Activated CD8-positive, alpha-beta memory T cell treated with anti-CD3 and anti-CD28 coated beads for 24 hours (primary cell): ENCODE measurements around the gene SLC12A4.
A peak's percentile ranks its signal among the peaks of the same experiment; 100 is the strongest.

ENCODE experiments used
- DNase-seq: peaks from one replicate; pipeline ENCODE4 v3.0.0-alpha.2; 2020

Gene SLC12A4

GRCh38 chr16:67962135-67962534, 6.3 kb downstream of the SLC12A4 start:
- no peak for DNase-seq

GRCh38 chr16:67961551-67961957, 6.9 kb downstream of the SLC12A4 start:
- DNase-seq: no peak

- no peak for DNase-seq
These were observed 8.7 kb downstream of the SLC12A4 start for GRCh38 chr16:67959536-67960329.

GRCh38 chr16:67957622-67958021, 10.8 kb downstream of the SLC12A4 start:
- no peak for DNase-seq

- no peak for DNase-seq
These were observed 13.8 kb downstream of the SLC12A4 start for GRCh38 chr16:67954421-67955196.

- no peak for DNase-seq
These were observed 14.6 kb downstream of the SLC12A4 start for GRCh38 chr16:67953641-67954375.

- DNase-seq: no peak
These were observed 17.0 kb downstream of the SLC12A4 start for GRCh38 chr16:67951485-67951884.

GRCh38 chr16:67950335-67950843, 18.0 kb downstream of the SLC12A4 start:
- DNase-seq: no peak

- DNase-seq: no peak
These were observed 18.8 kb downstream of the SLC12A4 start for GRCh38 chr16:67949645-67950044.

- no peak for DNase-seq
These were observed 20.4 kb downstream of the SLC12A4 start for GRCh38 chr16:67948015-67948414.

GRCh38 chr16:67946966-67947558, 21.4 kb downstream of the SLC12A4 start:
- DNase-seq: no peak

GRCh38 chr16:67946128-67946569, 22.3 kb downstream of the SLC12A4 start:
- DNase-seq: no peak

- DNase-seq: no peak
These were observed 23.0 kb downstream of the SLC12A4 start for GRCh38 chr16:67945392-67945933.

GRCh38 chr16:67944690-67945391, 23.6 kb downstream of the SLC12A4 start:
- no peak for DNase-seq

GRCh38 chr16:67943619-67944504, 24.6 kb downstream of the SLC12A4 start, which contains the start of gene LCAT:
Gene LCAT (minus strand): TSS chr16:67944120. CDS start chr16:67944101, 19 bp downstream.
- no peak for DNase-seq

GRCh38 chr16:67943256-67943618, 25.2 kb downstream of the SLC12A4 start:
- DNase-seq: no peak

- no peak for DNase-seq
These were observed 25.8 kb downstream of the SLC12A4 start for GRCh38 chr16:67942510-67943255.

GRCh38 chr16:67942200-67942509, 26.3 kb downstream of the SLC12A4 start:
- DNase-seq: no peak

GRCh38 chr16:67941469-67942199, 26.8 kb downstream of the SLC12A4 start:
- peak; percentile 76 for DNase-seq
